IMR-90 (cell line): ENCODE measurements around the gene PSME2. TPM values are rescaled to one million over a fixed set of nuclear protein-coding genes. Genes with fewer than 3 reads are reported as not detected.

Experiments used
- ATAC-seq: fragments of 200-7000 bp; cut with Tn5 transposase; 2 replicates; pipeline ENCODE4 v1.9.1; 2020; ENCODE audit warnings: low read depth, mild to moderate bottlenecking, moderate library complexity
- BruUV-seq: library from RNA; stranded (reverse); fragments of 400-500 nt; replicated peaks from 2 replicates; lab custom pipeline; 2021; lab: Mats Ljungman, UMichigan
- CTCF ChIA-PET: fragments of 300-600 bp; formaldehyde crosslinking; extraction: SDS; loops from one replicate; lab custom pipeline; 2021; ENCODE audit warnings: antibody characterized with exemption; lab: Yijun Ruan, JAX
- POLR2A ChIA-PET: fragments of 300-600 bp; sonication (Branson Sonifier 250); formaldehyde crosslinking; loops from one replicate; lab custom pipeline; 2022; ENCODE audit warnings: antibody characterized with exemption; ENCODE audit not compliant: unreplicated experiment; lab: Charles Lee
- DNase-seq: peaks from one replicate; pipeline ENCODE4 v3.0.0; 2013
- H2AFZ ChIP-seq: replicated peaks from 2 replicates; pipeline ENCODE3; 2013; ENCODE audit warnings: low read length, mild to moderate bottlenecking; ENCODE audit not compliant: poor library complexity
- H2AK5ac ChIP-seq: 2 replicates; pipeline ENCODE4 v1.6.1; 2013; ENCODE audit warnings: low read depth, low read length, inconsistent platforms
- H2AK9ac ChIP-seq: replicated peaks from 2 replicates; pipeline ENCODE3; 2013; ENCODE audit warnings: mild to moderate bottlenecking, low read depth, low read length, moderate library complexity; ENCODE audit not compliant: poor library complexity
- H2BK120ac ChIP-seq: 2 replicates; pipeline ENCODE4 v1.6.1; 2013; ENCODE audit warnings: low read depth, low read length, inconsistent platforms
- H2BK15ac ChIP-seq: 3 replicates; pipeline ENCODE4 v1.6.1; 2013; ENCODE audit warnings: low read depth, low read length, inconsistent platforms
- H2BK20ac ChIP-seq: 2 replicates; pipeline ENCODE4 v1.6.1; 2013; ENCODE audit warnings: low read depth, mild to moderate bottlenecking, inconsistent platforms, low read length, moderate library complexity
- H2BK5ac ChIP-seq: 2 replicates; pipeline ENCODE4 v1.6.1; 2013; ENCODE audit warnings: mild to moderate bottlenecking, low read depth, low read length, inconsistent platforms; ENCODE audit not compliant: poor library complexity, severe bottlenecking
- H3K14ac ChIP-seq: replicated peaks from 2 replicates; pipeline ENCODE4 v1.6.1; 2013; ENCODE audit warnings: low read depth, low read length, inconsistent platforms
- H3K18ac ChIP-seq: 2 replicates; pipeline ENCODE4 v1.6.1; 2013; ENCODE audit warnings: low read depth, low read length, control low read depth
- H3K23ac ChIP-seq: 2 replicates; pipeline ENCODE4 v1.6.1; 2013; ENCODE audit warnings: low read depth, low read length, inconsistent platforms
- H3K27ac ChIP-seq: 2 replicates; pipeline ENCODE4 v1.5.1; 2013; ENCODE audit warnings: mild to moderate bottlenecking, control low read depth, low read length; ENCODE audit not compliant: insufficient read depth
- H3K27me3 ChIP-seq: 2 replicates; pipeline ENCODE4 v1.6.1; 2013; ENCODE audit warnings: low read length; ENCODE audit not compliant: control insufficient read depth, insufficient read depth
- H3K36me3 ChIP-seq: 2 replicates; pipeline ENCODE4 v1.6.1; 2013; ENCODE audit warnings: low read length, mixed read lengths; ENCODE audit not compliant: control insufficient read depth, insufficient read depth
- H3K4ac ChIP-seq: 2 replicates; pipeline ENCODE4 v1.6.1; 2013; ENCODE audit warnings: low read depth, low read length, inconsistent platforms
- H3K4me1 ChIP-seq: 2 replicates; pipeline ENCODE4 v1.6.1; 2013; ENCODE audit warnings: low read length, mixed read lengths; ENCODE audit not compliant: control insufficient read depth, insufficient read depth
- H3K4me2 ChIP-seq: 2 replicates; pipeline ENCODE4 v1.6.1; 2013; ENCODE audit warnings: low read depth, mild to moderate bottlenecking, control low read depth, low read length, moderate library complexity
- H3K4me3 ChIP-seq: 2 replicates; pipeline ENCODE4 v1.5.1; 2013; ENCODE audit warnings: low read depth, mild to moderate bottlenecking, control low read depth, low read length, moderate library complexity; ENCODE audit not compliant: insufficient read depth
- H3K56ac ChIP-seq: 2 replicates; pipeline ENCODE4 v1.6.1; 2013; ENCODE audit warnings: low read length, inconsistent platforms; ENCODE audit not compliant: insufficient read depth; ENCODE audit errors: extremely low read depth
- H3K79me1 ChIP-seq, 2 experiments: 2 replicates each; pipeline ENCODE4 v1.6.1; 2013; ENCODE audit warnings: low read length in 2 of 2, inconsistent platforms in 1 of 2, low read depth in 1 of 2
- H3K9ac ChIP-seq: 2 replicates; pipeline ENCODE4 v1.6.1; 2013; ENCODE audit warnings: low read depth, low read length, control low read depth
- H3K9me1 ChIP-seq: 2 replicates; pipeline ENCODE4 v1.6.1; 2013; ENCODE audit warnings: low read length, inconsistent platforms; ENCODE audit not compliant: insufficient read depth
- H3K9me3 ChIP-seq: 2 replicates; pipeline ENCODE4 v1.6.1; 2013; ENCODE audit warnings: low read length; ENCODE audit not compliant: control insufficient read depth, insufficient read depth
- H4K20me1 ChIP-seq: 2 replicates; pipeline ENCODE4 v1.6.1; 2013; ENCODE audit warnings: low read length, inconsistent platforms; ENCODE audit not compliant: insufficient read depth
- H4K5ac ChIP-seq: 2 replicates; pipeline ENCODE4 v1.6.1; 2013; ENCODE audit warnings: mild to moderate bottlenecking, low read depth, low read length, control low read depth
- H4K8ac ChIP-seq, 2 experiments: 2 replicates each; pipeline ENCODE4 v1.6.1; 2013; ENCODE audit warnings: low read depth in 2 of 2, low read length in 2 of 2, control low read depth in 1 of 2, inconsistent platforms in 1 of 2
- H4K91ac ChIP-seq: 2 replicates; pipeline ENCODE4 v1.6.1; 2013; ENCODE audit warnings: low read depth, low read length, inconsistent platforms; ENCODE audit not compliant: insufficient read depth
- BHLHE40 ChIP-seq: fragments of 150-350 bp; IDR thresholded peaks from 2 replicates; pipeline ENCODE4 v1.6.1; 2016; ENCODE audit warnings: mild to moderate bottlenecking, low read depth, low read length
- CEBPB ChIP-seq: IDR thresholded peaks from 2 replicates; pipeline ENCODE4 v1.6.1; 2012; ENCODE audit warnings: low read depth, low read length, improper control_type of control experiment
- CHD1 ChIP-seq: IDR thresholded peaks from 2 replicates; pipeline ENCODE4 v1.6.1; 2012; ENCODE audit warnings: low read depth, low read length, improper control_type of control experiment
- CTCF ChIP-seq: conservative IDR thresholded peaks from 2 replicates; pipeline ENCODE4 v1.5.1; 2012; ENCODE audit warnings: mild to moderate bottlenecking, low read depth, low read length, improper control_type of control experiment
- FOS ChIP-seq: fragments of 150-350 bp; IDR thresholded peaks from 2 replicates; pipeline ENCODE4 v1.6.1; 2016; ENCODE audit warnings: low read depth, low read length
- MAFK ChIP-seq: IDR thresholded peaks from 2 replicates; pipeline ENCODE4 v1.6.1; 2012; ENCODE audit warnings: low read depth, low read length, improper control_type of control experiment
- MAZ ChIP-seq: IDR thresholded peaks from 2 replicates; pipeline ENCODE4 v1.6.1; 2012; ENCODE audit warnings: low read depth, mild to moderate bottlenecking, low read length, improper control_type of control experiment, moderate library complexity, borderline replicate concordance
- MXI1 ChIP-seq: IDR thresholded peaks from 2 replicates; pipeline ENCODE4 v1.6.1; 2012; ENCODE audit warnings: low read depth, mild to moderate bottlenecking, low read length, moderate library complexity, borderline replicate concordance
- NFE2L2 ChIP-seq: fragments of 150-350 bp; IDR thresholded peaks from 2 replicates; pipeline ENCODE4 v1.6.1; 2016; ENCODE audit warnings: low read depth, mild to moderate bottlenecking, low read length
- POLR2A ChIP-seq: IDR thresholded peaks from 2 replicates; pipeline ENCODE4 v1.6.1; 2012; ENCODE audit warnings: mild to moderate bottlenecking, low read depth, low read length
- RAD21 ChIP-seq: IDR thresholded peaks from 2 replicates; pipeline ENCODE4 v1.6.1; 2012; ENCODE audit warnings: low read length, improper control_type of control experiment
- RCOR1 ChIP-seq: IDR thresholded peaks from 2 replicates; pipeline ENCODE4 v1.6.1; 2012; ENCODE audit warnings: mild to moderate bottlenecking, low read length, improper control_type of control experiment; ENCODE audit not compliant: insufficient replicate concordance
- RFX5 ChIP-seq: IDR thresholded peaks from 2 replicates; pipeline ENCODE4 v1.8.0; 2012; ENCODE audit warnings: low read depth, mild to moderate bottlenecking, low read length, moderate library complexity
- SMC3 ChIP-seq: fragments of 150-350 bp; IDR thresholded peaks from 2 replicates; pipeline ENCODE4 v1.6.1; 2016; ENCODE audit warnings: low read depth, mild to moderate bottlenecking, antibody characterized with exemption, low read length, moderate library complexity
- USF2 ChIP-seq: fragments of 150-350 bp; IDR thresholded peaks from 2 replicates; pipeline ENCODE4 v1.6.1; 2017; ENCODE audit warnings: mild to moderate bottlenecking, antibody characterized with exemption, low read length, low read depth
- WGBS, 2 experiments: methylation state at CpG; one replicate each; pipeline versions ENCODE4 v1.1.5 to v1.1.7; 2013; ENCODE audit warnings: missing lambda C conversion rate in 2 of 2; ENCODE audit not compliant: insufficient read length in 1 of 2; ENCODE audit errors: extremely low coverage in 2 of 2; 5-methylcytosine and 5-hydroxymethylcytosine counted together
- dilution Hi-C: fragments of 300-500 bp; cut with HindIII; formaldehyde crosslinking; loops from one replicate; pipeline ENCODE4 v1.14.3; 2018; ENCODE audit warnings: low sequenced_read_pairs; ENCODE audit not compliant: unreplicated experiment
- in situ Hi-C: fragments of 300-500 bp; cut with MboI; formaldehyde crosslinking; loops from 3 replicates; pipeline ENCODE4 v1.14.3; 2019; ENCODE audit warnings: low sequenced_read_pairs, inconsistent platforms, mixed read lengths
- intact Hi-C: fragments of 100-400 bp; cut with micrococcal nuclease; formaldehyde crosslinking; loops from 2 replicates; pipeline ENCODE4 v1.10.0; 2022
- polyA plus RNA-seq, 3 experiments: library from polyadenylated mRNA; depleted of rRNA; stranded (reverse); fragments of >200 nt; gene quantifications; 2 replicates each; pipeline ENCODE4 v1.2.3, GENCODE V29; 2012; ENCODE audit warnings: low replicate concordance in 1 of 3
- total RNA-seq: library from RNA; depleted of rRNA; stranded (reverse); fragments of >200 nt; gene quantifications from 2 replicates; pipeline ENCODE4 v1.2.3, GENCODE V29; 2012
- TF ChIP-seq, protein P1 (sequence below): fragments of 150-350 bp; IDR thresholded peaks from 2 replicates; pipeline ENCODE4 v1.6.1; 2016; ENCODE audit warnings: low read depth, mild to moderate bottlenecking, low read length, moderate library complexity, borderline replicate concordance

PSME2 gene
- total and polyA plus RNA-seq, 2 of the 4 experiments (the other 2 are of a cell fraction) = 104 to 141 TPM

- Histone ChIP-seq H3K9me3 (no peaks in the 10 kb centered on the region), H3K4me1 (no peaks in the 10 kb centered on the region), H2BK15ac (no peak overlapping the region), H3K4me3 (no peak overlapping the region), H4K20me1 (no peaks in the 10 kb centered on the region), H3K79me1 (no peaks in the 10 kb centered on the region), H3K23ac (no peak overlapping the region), H3K27ac (no peak overlapping the region), H3K4me2 (no peak overlapping the region), H3K14ac (no peak overlapping the region), H2AK9ac (peak overlapping the region; percentile 57), H3K9ac (no peak overlapping the region), H4K91ac (no peak overlapping the region), H3K4ac (no peak overlapping the region), H3K27me3 (no peaks in the 10 kb centered on the region), H2BK20ac (no peak overlapping the region), H4K8ac (0 out of 4 replicates have a peak overlapping the region, but pooled peaks of 1 of the 2 experiments have one; percentile 14), H2AK5ac (no peak overlapping the region), H3K56ac (no peak overlapping the region), H3K36me3 (peaks cover 30% of the 10 kb centered on the region), H2BK120ac (no peak overlapping the region), H2BK5ac (no peak overlapping the region), H3K18ac (no peak overlapping the region), H3K9me1 (0 out of 2 replicates have a peak, but pooled peaks cover 3% of the 10 kb centered on the region), H4K5ac (no peak overlapping the region), H2AFZ (no peak overlapping the region)
- DNase-seq = no peak
- no TSS peak for BruUV-seq
- ChIA-PET POLR2A (no interaction called here), CTCF (no interaction called here)
- dilution Hi-C loops (no loop called here), in situ Hi-C loops (no loop called here), intact Hi-C loops (no loop called here)
- TF ChIP-seq USF2 (no peak), MAZ (no peak), NFE2L2 (no peak), RCOR1 (no peak), RAD21 (no peak), CTCF (no peak), CHD1 (no peak), POLR2A (no peak), SMC3 (no peak), RFX5 (no peak), BHLHE40 (no peak), MXI1 (no peak), CEBPB (no peak), FOS (no peak), MAFK (no peak)
- TF ChIP-seq, protein P1, sequence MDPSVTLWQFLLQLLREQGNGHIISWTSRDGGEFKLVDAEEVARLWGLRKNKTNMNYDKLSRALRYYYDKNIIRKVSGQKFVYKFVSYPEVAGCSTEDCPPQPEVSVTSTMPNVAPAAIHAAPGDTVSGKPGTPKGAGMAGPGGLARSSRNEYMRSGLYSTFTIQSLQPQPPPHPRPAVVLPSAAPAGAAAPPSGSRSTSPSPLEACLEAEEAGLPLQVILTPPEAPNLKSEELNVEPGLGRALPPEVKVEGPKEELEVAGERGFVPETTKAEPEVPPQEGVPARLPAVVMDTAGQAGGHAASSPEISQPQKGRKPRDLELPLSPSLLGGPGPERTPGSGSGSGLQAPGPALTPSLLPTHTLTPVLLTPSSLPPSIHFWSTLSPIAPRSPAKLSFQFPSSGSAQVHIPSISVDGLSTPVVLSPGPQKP = no peak
- 55% methylated on average over 6 of the region's 30 CpGs; no CpG with 5 or more reads in 1 of the 2 experiments for WGBS, 2 experiments
- no peak for ATAC-seq
Observed at GRCh38 chr14:24172261-24172860, 26.0 kb upstream of the PSME2 start.
